Urothelium cell line (cell line): ENCODE data around the gene NFATC1.

ENCODE experiments used
- DNase-seq: peaks from one replicate; pipeline ENCODE4 v3.0.0; 2011; ENCODE audit warnings: low spot score, mixed read lengths
- FAIRE-seq: peaks from 2 replicates; lab custom pipeline; 2011; peaks lifted over from hg19 to GRCh38; lab: Jason Lieb, UNC

Gene NFATC1

GRCh38 chr18:79486356-79487182 lies 90.8 kb downstream of the NFATC1 start:
- FAIRE-seq = no peak
- no peak for DNase-seq

- no peak for DNase-seq
- FAIRE-seq = no peak
Measured at GRCh38 chr18:79487183-79487800, 91.6 kb downstream of the NFATC1 start.

DNA sequence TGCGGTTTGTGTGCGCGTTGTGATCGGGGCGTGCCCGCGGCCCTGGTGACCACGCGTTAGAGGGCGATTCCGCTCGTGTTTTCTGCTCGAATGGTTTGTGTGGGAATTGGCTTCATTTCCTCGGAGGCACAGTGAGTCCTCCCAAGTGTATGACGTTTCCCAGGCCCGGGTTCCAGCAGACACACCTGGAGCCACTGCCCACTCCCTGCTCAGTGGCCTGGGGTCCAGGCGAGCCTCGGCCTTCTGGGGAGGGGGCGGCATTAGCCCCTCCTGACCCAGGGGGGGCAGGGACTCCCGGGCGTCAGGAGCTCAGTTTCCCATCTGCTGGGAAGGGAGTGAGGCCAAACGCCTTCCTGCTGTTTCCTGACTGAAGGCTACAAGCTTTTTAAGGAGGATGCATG lies 92.1 kb downstream of the NFATC1 start:
- no peak for DNase-seq
- FAIRE-seq = no peak

- FAIRE-seq (no peak), DNase-seq (no peak)
Measured at GRCh38 chr18:79488311-79489050, 92.8 kb downstream of the NFATC1 start.

DNA sequence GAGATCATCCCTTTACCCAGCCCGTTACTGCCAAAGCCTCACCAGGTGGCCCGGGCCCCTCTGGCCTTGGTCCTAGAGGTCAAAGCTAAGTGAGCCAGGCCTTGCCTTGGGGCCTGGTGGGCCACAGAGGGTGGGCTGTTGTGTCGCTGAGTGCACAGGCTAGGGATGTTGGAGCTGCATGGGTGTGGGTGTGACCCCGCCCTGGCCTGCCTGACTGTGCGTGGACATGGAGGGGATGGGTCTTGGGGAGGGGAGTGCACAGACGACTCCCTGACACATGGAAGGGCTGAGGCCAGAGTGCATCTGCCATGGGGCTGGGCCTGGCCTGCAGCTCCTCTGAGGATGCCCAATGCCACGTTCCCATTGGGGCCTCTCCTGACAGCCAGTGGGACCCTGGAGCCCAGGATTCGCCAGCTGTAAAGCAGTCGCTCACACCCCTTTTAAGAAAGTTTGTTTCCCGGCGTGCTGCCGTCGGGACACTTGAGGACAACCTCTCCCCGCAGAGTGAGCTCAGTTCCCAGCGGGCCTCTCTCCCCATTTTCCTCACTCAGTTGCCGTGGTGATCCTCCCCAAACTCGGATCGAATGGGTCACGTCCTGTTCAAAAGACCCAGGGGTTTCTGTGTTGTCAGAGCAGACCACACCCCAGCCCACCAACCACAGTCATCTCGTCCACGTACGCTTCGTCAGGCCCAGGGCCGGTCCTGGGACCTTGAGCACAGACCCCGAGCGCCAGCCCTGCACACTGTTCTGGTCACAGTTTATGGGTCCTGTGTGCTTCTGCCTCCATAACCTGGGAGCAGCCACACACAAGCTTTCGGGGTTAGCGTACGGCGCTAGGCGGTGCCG lies 93.5 kb downstream of the NFATC1 start:
- FAIRE-seq = no peak
- DNase-seq = no peak

- no peak for FAIRE-seq
- no peak for DNase-seq
Measured at GRCh38 chr18:79489899-79490625, 94.3 kb downstream of the NFATC1 start.

DNA sequence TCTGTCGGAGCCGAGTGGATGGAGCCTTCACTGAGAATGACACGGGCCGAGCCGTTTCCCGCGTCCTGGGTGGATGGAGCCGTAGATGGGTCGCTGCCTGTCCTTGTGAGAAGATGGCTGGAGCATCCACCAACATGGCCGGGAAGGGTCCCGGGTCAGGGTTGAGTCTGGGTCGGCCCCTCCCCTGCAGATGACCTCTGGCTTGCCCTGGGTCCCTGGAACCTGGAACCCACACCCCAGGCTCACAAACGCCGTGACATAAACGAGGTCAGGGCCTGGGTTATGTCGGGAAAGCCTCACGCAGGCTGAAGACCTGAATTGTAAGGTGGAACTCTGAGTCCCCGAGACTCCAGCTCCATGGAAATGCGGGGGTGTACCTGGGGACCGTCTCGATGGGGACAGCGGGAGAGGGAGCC lies 94.9 kb downstream of the NFATC1 start:
- no peak for DNase-seq
- FAIRE-seq = no peak

GRCh38 chr18:79491081-79491551 lies 95.4 kb downstream of the NFATC1 start:
- no peak for FAIRE-seq
- no peak for DNase-seq

GRCh38 chr18:79493211-79493800 lies 97.6 kb downstream of the NFATC1 start:
- FAIRE-seq = no peak
- no peak for DNase-seq

DNA sequence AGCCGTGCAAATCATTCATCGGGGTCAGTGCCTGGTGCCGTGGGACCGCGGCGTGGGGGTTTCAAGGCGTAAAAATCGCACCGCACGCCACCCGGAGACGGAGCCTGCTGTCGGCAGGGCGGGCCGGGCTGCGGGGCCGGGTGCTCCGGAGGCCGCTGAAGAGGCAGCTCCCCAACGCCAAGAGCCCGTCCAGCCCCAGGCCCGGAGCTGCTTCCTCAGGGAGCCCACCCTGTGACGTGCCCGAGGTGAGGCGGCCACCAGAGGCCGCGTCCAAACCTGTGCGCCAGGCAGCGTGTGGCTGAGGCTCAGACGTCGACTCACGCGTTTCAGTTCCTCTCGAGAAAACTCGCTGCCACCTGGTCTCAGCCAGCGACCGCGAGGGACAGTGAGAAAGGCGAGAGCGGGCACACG lies 98.1 kb downstream of the NFATC1 start:
- FAIRE-seq = no peak
- no peak for DNase-seq

DNA sequence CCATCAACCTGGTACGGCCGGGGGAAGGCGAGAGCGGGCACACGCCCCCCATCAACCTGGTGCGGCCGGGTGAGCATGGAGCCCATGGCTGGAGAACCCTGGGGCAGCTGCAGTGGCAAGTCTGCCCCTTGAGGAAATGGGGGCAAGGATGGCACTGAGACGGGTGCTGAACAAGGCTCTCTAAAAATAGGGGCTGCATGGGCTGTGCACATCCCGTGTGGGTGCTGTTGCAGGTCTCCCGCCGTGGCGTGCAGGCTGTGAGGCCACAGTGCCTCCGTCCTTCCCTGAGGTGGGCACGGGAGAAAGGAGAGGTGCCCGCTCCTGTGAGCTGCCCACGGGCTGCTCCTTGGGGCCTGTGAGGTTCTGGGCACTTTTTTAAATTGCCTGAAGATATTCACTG lies 99.2 kb downstream of the NFATC1 start:
- FAIRE-seq = no peak
- DNase-seq = no peak

DNA sequence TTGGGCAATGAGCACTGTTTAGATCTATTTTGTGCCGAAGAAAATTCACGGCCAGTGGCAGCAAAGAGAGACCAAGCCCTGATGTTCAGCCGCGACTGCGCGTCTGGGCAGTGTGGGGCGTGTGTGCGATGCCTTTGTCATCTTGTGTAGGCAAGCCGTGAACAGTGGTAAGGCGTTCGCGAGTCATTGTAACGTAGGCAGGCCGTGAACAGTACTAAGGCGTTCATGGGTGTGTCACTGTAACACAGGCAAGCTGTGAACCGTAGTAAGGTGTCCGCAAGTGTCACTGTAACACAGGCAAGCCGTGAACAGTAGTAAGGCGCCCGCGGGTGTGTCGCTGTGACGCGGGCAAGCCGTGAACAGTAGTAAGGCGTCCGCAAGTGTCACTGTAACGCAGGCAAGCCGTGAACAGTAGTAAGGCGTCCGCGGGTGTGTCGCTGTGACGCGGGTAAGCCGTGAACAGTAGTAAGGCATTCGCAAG lies 99.9 kb downstream of the NFATC1 start:
- DNase-seq (no peak), FAIRE-seq (no peak)

- no peak for FAIRE-seq
- no peak for DNase-seq
Measured at GRCh38 chr18:79496237-79496977, 100.7 kb downstream of the NFATC1 start.

GRCh38 chr18:79496978-79497637 lies 101.4 kb downstream of the NFATC1 start:
- FAIRE-seq = no peak
- no peak for DNase-seq

GRCh38 chr18:79497638-79498081 lies 101.9 kb downstream of the NFATC1 start:
- DNase-seq (no peak), FAIRE-seq (no peak)

- DNase-seq (no peak), FAIRE-seq (no peak)
Measured at GRCh38 chr18:79498662-79499061, 102.9 kb downstream of the NFATC1 start.

DNA sequence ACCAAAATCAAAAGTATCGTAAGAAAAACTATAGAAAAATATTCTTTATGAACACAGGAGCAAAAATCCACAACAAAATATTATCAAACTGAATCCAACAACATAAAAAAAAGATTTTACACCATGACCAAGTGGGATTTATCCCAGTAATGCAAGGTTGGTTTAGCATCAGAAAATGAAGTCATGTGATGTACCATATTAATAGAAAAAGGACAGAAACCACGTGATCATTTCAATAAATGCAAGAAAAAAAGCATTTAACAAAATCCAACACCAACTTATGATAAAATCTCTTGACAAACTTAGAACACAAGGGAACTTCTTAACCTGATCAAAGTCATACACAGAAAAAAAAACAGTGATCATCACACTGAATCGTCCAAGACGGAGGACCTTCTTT lies 105.3 kb downstream of the NFATC1 start:
- DNase-seq (no peak), FAIRE-seq (no peak)

- DNase-seq = no peak
- FAIRE-seq = no peak
Measured at GRCh38 chr18:79502782-79503181, 107.1 kb downstream of the NFATC1 start.
